Sigmoid colon (tissue), 4 donors: ENCODE measurements around the gene WWC2.

Source experiments
- EP300 ChIP-seq, 4 donors: sonication (generic); formaldehyde crosslinking; IDR thresholded peaks; one replicate each; pipeline ENCODE4 v1.6.1; 2017; ENCODE audit warnings: antibody characterized with exemption in 4 of 4
- TF ChIP-seq, protein P1 (sequence below), 4 experiments: fragments of 450-650 bp in 3 of 4; fragments of 200-600 bp in 1 of 4; IDR thresholded peaks; one replicate each; pipeline ENCODE4 v1.5.1; 2016 to 2019; ENCODE audit warnings: antibody characterized with exemption in 4 of 4, mild to moderate bottlenecking in 3 of 4, moderate library complexity in 2 of 4

DNA sequence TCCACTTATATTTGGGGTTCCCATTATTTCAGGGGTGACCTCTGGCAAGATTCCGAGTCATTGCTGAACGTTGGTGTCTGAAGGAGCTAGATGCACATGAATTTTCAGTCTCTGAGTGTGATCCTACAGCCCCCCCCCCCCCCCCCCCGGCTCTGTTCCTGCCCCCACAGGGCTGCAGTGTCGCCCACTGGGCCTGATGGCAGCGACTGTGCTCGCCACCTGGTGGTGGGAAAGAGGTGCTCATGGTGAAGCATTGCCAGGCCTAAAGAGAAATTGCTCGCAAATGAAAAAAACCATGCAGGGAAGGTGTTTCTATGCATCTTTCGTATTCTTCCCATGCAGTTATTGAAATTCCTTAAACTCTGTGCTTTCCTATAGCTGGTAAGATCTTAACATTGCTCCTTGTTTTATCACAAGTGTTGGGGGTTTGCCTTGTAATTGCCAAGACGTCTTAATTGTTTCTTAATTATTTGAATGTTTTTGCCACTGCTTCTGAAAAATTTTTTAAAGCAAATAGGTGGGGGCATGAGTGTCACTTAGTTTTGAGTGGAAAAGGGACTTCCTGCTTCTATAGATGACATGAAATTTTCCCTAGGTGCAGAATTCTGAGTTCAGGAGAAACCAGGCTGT is 157.8 kb downstream of the WWC2 start:
- TF ChIP-seq, protein P1, sequence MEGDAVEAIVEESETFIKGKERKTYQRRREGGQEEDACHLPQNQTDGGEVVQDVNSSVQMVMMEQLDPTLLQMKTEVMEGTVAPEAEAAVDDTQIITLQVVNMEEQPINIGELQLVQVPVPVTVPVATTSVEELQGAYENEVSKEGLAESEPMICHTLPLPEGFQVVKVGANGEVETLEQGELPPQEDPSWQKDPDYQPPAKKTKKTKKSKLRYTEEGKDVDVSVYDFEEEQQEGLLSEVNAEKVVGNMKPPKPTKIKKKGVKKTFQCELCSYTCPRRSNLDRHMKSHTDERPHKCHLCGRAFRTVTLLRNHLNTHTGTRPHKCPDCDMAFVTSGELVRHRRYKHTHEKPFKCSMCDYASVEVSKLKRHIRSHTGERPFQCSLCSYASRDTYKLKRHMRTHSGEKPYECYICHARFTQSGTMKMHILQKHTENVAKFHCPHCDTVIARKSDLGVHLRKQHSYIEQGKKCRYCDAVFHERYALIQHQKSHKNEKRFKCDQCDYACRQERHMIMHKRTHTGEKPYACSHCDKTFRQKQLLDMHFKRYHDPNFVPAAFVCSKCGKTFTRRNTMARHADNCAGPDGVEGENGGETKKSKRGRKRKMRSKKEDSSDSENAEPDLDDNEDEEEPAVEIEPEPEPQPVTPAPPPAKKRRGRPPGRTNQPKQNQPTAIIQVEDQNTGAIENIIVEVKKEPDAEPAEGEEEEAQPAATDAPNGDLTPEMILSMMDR (IDR thresholded peaks at IDR 0.05), result peak; percentile 24 to 80 (median 56)
- TF ChIP-seq EP300 (IDR thresholded peaks at IDR 0.05), result no peak
